Hepatocyte (in vitro differentiated cells): ENCODE measurements around the gene LILRB2.

Experiments used
- EZH2 ChIP-seq: fragments of 200-600 bp; sonication (generic); IDR thresholded peaks from 2 replicates; pipeline ENCODE4 v1.6.1; 2016; ENCODE audit warnings: antibody characterized with exemption, mild to moderate bottlenecking, borderline replicate concordance
- EZH2phosphoT487 ChIP-seq: fragments of 200-600 bp; sonication (generic); IDR thresholded peaks from one replicate; pipeline ENCODE4 v1.6.1; 2018; ENCODE audit warnings: antibody characterized with exemption, mild to moderate bottlenecking, low read depth, moderate library complexity; ENCODE audit not compliant: unreplicated experiment, severe bottlenecking
- TF ChIP-seq, protein P1 (sequence below): fragments of 200-600 bp; sonication (generic); IDR thresholded peaks from 2 replicates; pipeline ENCODE4 v1.5.1; 2016; ENCODE audit warnings: antibody characterized with exemption, mild to moderate bottlenecking; ENCODE audit not compliant: poor library complexity

DNA sequence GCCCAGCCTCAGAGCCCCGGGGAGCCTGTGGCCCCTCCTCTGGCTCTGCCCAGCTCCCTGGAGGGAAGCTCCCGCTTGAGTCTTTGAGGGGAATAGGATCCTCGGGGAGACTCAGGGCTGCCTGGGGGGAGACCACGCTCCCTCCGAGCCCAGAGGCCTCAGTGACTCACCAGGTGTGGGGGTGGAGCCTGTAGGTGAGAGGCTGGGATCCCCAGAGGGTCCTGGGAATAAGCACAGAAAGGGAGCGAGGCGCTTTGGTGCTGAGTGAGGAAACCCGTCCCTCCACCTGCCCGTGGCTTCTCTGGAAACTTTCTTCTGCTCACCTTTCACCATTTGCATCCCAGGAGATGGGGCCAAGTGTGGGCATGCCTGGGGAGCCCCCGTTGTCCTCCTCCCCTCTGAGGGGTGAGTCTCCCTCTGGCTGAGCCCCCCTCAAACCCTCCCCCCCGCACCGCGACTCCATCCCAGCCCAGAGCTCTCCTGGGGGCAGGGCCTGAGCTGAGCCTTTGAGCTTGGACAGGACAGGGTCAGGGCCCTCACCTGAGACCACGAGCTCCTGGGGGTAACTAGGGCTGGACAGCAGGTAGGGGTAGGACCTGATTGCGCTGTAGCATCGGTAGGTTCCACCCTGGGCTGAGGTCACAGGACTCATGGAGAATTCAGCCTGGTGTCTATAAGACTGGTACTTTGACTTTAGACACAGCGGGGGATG, 26.6 kb downstream of the LILRB2 start:
- no peak for TF ChIP-seq EZH2phosphoT487
- no peak for TF ChIP-seq EZH2
- TF ChIP-seq, protein P1, sequence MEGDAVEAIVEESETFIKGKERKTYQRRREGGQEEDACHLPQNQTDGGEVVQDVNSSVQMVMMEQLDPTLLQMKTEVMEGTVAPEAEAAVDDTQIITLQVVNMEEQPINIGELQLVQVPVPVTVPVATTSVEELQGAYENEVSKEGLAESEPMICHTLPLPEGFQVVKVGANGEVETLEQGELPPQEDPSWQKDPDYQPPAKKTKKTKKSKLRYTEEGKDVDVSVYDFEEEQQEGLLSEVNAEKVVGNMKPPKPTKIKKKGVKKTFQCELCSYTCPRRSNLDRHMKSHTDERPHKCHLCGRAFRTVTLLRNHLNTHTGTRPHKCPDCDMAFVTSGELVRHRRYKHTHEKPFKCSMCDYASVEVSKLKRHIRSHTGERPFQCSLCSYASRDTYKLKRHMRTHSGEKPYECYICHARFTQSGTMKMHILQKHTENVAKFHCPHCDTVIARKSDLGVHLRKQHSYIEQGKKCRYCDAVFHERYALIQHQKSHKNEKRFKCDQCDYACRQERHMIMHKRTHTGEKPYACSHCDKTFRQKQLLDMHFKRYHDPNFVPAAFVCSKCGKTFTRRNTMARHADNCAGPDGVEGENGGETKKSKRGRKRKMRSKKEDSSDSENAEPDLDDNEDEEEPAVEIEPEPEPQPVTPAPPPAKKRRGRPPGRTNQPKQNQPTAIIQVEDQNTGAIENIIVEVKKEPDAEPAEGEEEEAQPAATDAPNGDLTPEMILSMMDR = no peak
